SK-N-MC (cell line): ENCODE results near the gene KIF5A.

Experiments used
- DNase-seq: peaks from one replicate; pipeline ENCODE4 v3.0.0-alpha.2; 2011; ENCODE audit warnings: low read depth, low spot score
- H3K27ac ChIP-seq: fragments of 200-600 bp; sonication (generic); 2 replicates; pipeline ENCODE4 v1.5.1; 2016; ENCODE audit warnings: mixed run types
- H3K36me3 ChIP-seq: fragments of 200-600 bp; sonication (generic); 2 replicates; pipeline ENCODE4 v1.6.1; 2017; ENCODE audit warnings: antibody characterized with exemption, low read length, mixed read lengths; ENCODE audit not compliant: insufficient read depth
- H3K4me3 ChIP-seq: fragments of 200-600 bp; sonication (generic); 2 replicates; pipeline ENCODE4 v1.5.1; 2016
- H3K9ac ChIP-seq: fragments of 200-600 bp; sonication (generic); 2 replicates; pipeline ENCODE4 v1.8.0; 2017; ENCODE audit warnings: mixed run types, mixed read lengths; ENCODE audit not compliant: insufficient read length
- H3K9me3 ChIP-seq: fragments of 200-600 bp; sonication (generic); 2 replicates; pipeline ENCODE4 v1.6.1; 2017; ENCODE audit warnings: low read depth, mild to moderate bottlenecking, antibody characterized with exemption, low read length, moderate library complexity, mixed read lengths
- EZH2 ChIP-seq: fragments of 200-600 bp; sonication (generic); IDR thresholded peaks from one replicate; pipeline ENCODE4 v1.6.1; 2017; ENCODE audit warnings: antibody characterized with exemption
- FOXP2 ChIP-seq: optimal IDR thresholded peaks from 2 replicates; pipeline ENCODE3; 2011; ENCODE audit warnings: mild to moderate bottlenecking, moderate library complexity; ENCODE audit not compliant: insufficient read depth; ENCODE audit errors: extremely low read length, control extremely low read depth
- POLR2AphosphoS5 ChIP-seq: IDR thresholded peaks from 2 replicates; pipeline ENCODE4 v1.6.1; 2012; ENCODE audit warnings: mild to moderate bottlenecking, low read depth, low read length, borderline replicate concordance

KIF5A gene

GRCh38 chr12:57619434-57620244 is 69.8 kb downstream of the KIF5A start:
- Histone ChIP-seq H3K27ac (no peak overlapping the region), H3K4me3 (no peak overlapping the region), H3K9ac (no peak overlapping the region), H3K36me3 (peaks cover 13% of the 10 kb centered on the region; the same call in 1 of the 2 replicates), H3K9me3 (no peaks in the 10 kb centered on the region)
- TF ChIP-seq POLR2AphosphoS5 = no peak
- TF ChIP-seq EZH2 = no peak
- TF ChIP-seq FOXP2 = no peak
- DNase-seq = no peak

- Histone ChIP-seq H3K4me3 (no peak overlapping the region), H3K27ac (no peak overlapping the region), H3K36me3 (peaks cover 9% of the 10 kb centered on the region; the same call in 1 of the 2 replicates), H3K9ac (no peak overlapping the region), H3K9me3 (no peaks in the 10 kb centered on the region)
- TF ChIP-seq POLR2AphosphoS5 (no peak), EZH2 (no peak), FOXP2 (no peak)
- DNase-seq = no peak
Measured at GRCh38 chr12:57620245-57620935, 70.5 kb downstream of the KIF5A start.

GRCh38 chr12:57620936-57621496 is 71.2 kb downstream of the KIF5A start:
- no peaks in the 10 kb centered on the region for H3K9me3 ChIP-seq
- H3K36me3 ChIP-seq = peaks cover 3% of the 10 kb centered on the region; the same call in 1 of the 2 replicates
- H3K27ac ChIP-seq = no peak overlapping the region
- no peak for DNase-seq
- H3K4me3 ChIP-seq = no peak overlapping the region
- no peak overlapping the region for H3K9ac ChIP-seq
- TF ChIP-seq POLR2AphosphoS5 (no peak), FOXP2 (no peak)

DNA sequence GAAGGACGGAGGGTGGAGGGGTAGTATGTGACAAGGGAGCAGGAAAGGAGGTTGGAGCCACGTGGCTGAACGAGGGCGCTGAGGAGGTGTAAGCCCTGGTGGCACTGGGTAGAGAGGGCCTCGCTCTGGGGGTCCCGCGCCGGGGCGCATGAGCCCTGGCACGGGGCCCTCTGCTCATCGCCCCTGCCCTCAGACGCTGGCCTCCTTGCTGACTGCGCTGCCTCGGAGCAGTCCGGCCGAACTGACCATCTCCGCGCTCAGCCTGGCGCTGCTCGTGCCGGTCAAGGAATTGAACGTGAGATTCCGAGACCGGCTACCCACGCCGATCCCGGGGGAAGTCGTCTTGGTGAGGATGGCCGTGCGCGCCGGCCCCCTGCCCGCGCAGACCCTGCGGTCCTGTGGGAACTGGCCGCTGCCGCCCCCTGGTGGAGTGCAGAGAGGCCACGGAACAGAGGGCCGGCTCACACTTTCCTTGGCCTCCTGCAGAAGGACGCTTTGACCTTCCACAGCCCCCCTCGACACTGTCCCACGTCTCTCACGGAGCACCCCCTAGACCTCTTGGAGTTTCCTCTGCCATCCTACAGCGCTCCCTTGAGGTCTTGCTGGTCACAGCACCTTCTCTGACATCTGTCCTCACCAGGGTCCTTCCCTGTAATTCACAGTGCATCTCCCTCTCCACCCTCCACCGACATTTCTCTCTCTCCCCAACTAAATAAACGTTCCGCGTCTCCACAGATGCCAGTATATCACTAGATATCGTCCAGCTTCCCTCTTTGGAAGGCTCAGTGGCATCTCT is 71.9 kb downstream of the KIF5A start:
- H3K9ac ChIP-seq = no peak overlapping the region
- TF ChIP-seq POLR2AphosphoS5 (no peak), EZH2 (no peak), FOXP2 (no peak)
- no peak overlapping the region for H3K27ac ChIP-seq
- no peaks in the 10 kb centered on the region for H3K9me3 ChIP-seq
- H3K36me3 ChIP-seq = no peaks in the 10 kb centered on the region
- no peak for DNase-seq
- H3K4me3 ChIP-seq = peak overlapping the region; percentile 42; the same call in 1 of the 2 replicates

DNA sequence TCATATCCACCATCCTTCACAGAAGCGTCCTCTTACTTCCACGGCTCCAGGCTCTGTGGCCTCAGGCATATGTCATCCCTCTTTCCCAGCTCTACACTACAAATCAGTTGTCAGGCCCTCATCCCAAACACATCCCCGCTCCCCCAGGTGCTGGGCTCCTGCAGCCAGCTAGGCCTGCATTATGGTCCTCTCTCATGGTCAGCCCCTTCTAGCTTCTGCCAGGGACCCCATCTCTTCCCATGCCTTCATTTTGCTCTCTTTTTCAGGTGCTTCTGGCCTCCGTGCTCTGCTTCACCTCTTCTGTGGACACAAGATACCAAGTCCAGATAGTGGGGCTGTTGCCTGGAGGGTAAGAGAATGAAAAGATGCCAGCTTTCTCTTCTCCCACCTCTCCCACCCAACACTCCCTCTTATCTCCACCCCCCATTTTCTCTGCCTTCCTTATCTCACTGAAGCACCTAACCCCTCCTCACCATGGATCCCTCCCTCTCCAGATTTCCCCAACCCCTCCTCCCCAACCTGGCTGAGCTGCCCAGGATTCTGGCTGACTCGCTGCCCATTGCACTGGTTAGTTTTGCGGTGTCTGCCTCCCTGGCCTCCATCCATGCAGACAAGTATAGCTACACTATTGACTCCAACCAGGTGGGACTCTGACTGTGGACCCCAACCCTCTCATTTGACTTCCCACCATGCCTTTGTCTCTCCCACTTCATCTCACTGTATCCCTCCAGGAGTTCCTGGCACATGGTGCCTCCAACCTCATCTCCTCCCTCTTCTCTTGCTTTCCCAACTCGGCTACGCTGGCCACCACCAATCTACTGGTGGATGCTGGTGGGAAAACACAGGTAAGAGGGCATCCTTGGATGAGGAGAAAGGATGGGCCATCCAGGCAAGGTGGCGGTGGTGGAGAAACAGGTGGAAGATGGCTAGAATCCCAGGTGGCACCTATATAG is 72.7 kb downstream of the KIF5A start:
- no peak for TF ChIP-seq EZH2
- TF ChIP-seq POLR2AphosphoS5 = no peak
- no peak for TF ChIP-seq FOXP2
- no peaks in the 10 kb centered on the region for H3K36me3 ChIP-seq
- no peak overlapping the region for H3K4me3 ChIP-seq
- no peak overlapping the region for H3K27ac ChIP-seq
- DNase-seq = no peak
- H3K9ac ChIP-seq = no peak overlapping the region
- H3K9me3 ChIP-seq = no peaks in the 10 kb centered on the region

DNA sequence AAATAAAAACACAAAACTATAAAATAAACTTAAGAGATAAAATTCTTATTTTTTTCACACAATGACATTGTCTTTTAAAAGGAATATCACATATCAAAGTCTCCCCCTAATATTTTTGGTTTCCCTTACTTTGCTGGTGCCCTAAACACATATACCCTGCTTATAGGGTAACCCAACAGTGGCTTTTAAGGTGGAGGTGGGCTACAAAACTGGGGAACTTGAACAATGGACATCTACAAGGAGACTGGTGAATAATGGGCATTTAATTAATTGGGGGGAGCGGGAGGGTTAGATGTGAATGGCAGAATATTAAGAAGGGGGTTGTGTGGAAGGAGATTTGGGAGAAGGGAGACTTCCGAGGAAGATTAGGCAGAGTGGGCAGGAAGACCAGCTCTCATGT is 73.5 kb downstream of the KIF5A start:
- DNase-seq = no peak
- Histone ChIP-seq H3K4me3 (no peak overlapping the region), H3K9ac (no peak overlapping the region), H3K27ac (no peak overlapping the region), H3K36me3 (no peaks in the 10 kb centered on the region; the same call in 1 of the 2 replicates), H3K9me3 (no peaks in the 10 kb centered on the region)
- TF ChIP-seq EZH2 (no peak), FOXP2 (no peak), POLR2AphosphoS5 (no peak)

DNA sequence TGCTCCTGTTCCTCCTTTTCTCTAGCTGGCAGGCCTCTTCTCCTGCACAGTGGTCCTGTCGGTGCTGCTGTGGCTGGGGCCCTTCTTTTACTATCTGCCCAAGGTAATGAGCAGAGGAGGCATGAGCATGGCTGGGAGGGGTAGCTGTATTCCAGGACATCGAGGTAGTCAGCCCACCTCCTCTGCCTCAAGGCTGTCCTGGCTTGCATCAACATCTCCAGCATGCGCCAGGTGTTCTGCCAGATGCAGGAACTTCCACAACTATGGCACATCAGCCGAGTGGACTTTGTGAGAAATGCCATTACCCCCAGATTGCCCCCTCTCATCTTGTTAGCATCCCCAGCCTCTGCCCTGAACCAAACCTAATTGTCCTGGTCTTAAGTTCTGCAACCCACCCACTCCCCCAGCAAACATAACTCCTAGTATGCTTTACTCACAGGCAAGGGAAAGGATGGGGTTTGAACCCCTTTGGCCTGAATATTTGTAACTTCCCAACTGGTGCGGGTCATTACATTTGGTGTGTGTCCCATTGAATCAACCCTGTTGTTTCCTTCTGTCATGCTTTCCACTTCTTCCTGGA is 74.1 kb downstream of the KIF5A start:
- TF ChIP-seq EZH2 (no peak), FOXP2 (no peak), POLR2AphosphoS5 (no peak)
- no peak for DNase-seq
- Histone ChIP-seq H3K9me3 (no peaks in the 10 kb centered on the region), H3K36me3 (no peaks in the 10 kb centered on the region; the same call in 1 of the 2 replicates), H3K27ac (no peak overlapping the region), H3K9ac (no peak overlapping the region), H3K4me3 (no peak overlapping the region)
